HG02588 (cell line): Measurements from ENCODE around the gene GPR15LG.
"Not testable (repeated sequence)": the region's sequence is repeated elsewhere in the genome, so short reads cannot be mapped to it uniquely, and the experiment has no call there.

Experiments
- ATAC-seq: cut with Tn5 transposase; IDR thresholded peaks from one replicate; pipeline ENCODE4 v1.9.1; 2021; ENCODE audit warnings: mild to moderate bottlenecking, moderate library complexity; ENCODE audit not compliant: unreplicated experiment

GPR15LG gene

GRCh38 chr10:84173501-84173929 is at the start of gene GPR15LG:
Gene GPR15LG (plus strand): TSS chr10:84173801. CDS start chr10:84173852, 51 bp downstream.
- ATAC-seq = peak; percentile 38

DNA sequence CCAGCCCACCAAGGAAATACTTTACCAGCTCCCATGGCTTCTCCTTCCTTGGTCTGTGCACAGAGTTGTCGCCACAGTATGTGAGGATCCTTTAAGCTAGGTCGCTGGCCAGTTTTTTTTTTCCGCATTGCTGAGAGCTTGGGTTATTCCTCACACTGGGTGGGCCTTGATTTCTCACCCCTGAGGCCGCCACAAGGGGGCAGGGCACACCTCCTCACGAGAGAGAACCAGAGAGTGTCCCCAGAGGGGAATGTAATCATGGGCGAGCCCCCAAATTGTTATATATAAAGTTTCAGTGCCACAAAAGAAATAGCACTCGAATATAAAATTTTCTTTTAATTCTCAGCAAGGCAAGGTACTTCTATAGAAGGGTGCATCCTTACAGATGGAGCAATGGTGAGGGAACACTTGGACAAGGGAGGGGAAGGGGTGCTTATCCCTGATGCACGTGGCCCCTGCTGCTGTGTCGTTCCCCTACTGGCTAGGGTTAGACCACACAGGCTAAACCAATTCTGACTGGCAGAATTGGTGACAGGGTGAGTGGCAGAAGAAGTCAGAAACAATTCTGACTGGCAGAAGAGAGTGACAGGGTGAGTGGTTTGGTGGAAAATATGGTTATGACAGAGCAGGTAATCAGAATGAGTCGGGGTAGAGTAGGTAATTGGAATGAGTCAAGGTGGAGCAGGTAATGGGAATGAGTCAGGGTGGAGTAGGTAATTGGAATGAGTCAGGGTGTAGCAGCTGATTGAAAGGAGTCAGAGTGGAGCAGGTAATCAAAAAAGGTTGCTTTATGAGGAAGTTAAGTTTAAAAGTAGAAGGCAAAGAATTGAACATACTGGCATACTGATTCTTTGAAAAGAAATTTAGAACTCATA is 47.5 kb upstream of the GPR15LG start:
- ATAC-seq = not testable (repeated sequence)

- ATAC-seq = no peak
Observed at GRCh38 chr10:84126785-84127167, 46.8 kb upstream of the GPR15LG start.

DNA sequence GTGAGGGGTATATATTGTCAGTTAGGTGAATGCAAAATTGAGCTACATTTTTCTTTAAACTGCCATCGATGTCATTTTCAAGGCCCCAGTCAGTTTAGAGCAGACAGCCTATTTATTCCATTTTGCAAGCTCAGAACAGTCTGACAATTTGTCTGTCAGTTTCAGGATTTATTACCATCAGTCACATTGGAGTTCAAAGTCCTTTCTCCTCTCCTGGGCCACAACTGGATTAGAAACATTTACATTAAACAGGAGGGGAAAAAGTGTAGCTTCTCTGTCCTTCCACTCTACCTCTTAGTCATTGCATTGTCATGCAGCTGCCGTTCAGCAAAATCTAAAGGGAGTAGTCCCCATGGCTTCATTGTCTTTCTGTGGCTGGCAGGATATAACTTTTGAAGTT is 37.8 kb upstream of the GPR15LG start:
- no peak for ATAC-seq

DNA sequence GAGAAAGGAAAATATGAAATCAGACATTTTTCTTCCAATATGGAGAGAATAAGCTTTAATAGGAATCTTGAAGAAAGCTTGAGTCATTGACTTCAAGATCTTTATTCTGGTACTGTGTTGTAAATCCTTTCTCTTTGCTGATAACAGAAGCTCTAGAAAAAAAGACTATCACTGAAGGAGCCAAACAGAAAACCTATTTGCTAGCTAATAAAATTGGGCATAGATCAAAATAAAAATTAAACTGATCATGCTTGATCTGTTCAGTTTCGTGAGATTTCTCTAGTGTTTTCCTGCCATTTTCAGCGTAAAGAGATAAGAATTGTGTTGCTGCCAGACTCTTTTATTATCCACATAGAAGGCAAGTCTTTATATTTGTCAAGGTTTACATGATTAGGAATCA is 35.8 kb upstream of the GPR15LG start:
- ATAC-seq = no peak

- ATAC-seq = no peak
Observed at GRCh38 chr10:84138478-84139125, 35.0 kb upstream of the GPR15LG start.

DNA sequence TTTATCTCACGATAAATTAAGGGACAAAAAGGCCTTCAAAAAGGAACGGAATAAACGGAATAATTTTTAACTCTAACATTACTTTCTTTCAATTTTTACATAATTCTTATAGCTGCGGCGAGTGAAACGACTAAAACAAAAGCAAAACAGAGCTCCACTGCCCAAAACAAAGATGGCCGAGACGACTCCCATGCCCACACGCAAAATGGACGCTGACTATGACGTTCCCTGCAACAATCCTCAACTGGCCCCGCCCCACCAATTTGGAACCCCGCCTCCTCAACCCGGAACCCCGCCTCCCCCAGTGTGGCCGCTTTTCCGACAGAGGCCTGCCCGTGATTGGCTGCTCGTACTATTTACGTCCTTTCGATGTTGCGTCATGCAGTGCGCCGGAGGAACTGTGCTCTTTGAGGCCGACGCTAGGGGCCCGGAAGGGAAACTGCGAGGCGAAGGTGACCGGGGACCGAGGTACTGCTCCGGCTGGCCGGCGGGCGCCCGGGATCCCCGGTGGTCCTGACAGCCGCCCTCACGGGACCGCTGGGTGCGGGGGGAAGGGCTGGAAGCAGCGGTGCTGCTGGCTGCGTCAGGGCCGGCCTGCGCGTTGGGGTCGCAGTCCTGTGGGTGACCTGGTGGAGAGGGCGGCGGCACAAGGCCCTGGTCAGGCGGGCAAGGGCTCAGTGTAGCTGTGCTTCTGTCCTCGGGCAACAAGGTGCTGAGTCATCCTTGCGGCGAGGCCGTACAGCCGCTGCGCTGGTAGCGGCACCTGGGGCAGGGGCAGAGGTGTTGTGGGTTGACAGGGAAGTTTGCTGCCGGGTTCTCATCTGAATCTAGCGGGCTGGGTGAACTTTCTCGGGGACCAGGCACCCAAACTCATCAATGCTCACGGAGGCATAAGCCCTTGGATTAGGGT is 34.2 kb upstream of the GPR15LG start, which contains the start of gene GHITM:
Gene GHITM, plus strand, starts transcription at position 384 of the 910 bp plus-strand sequence. CDS start 1,992 bp downstream, outside the sequence.
- peak; percentile 98 for ATAC-seq

DNA sequence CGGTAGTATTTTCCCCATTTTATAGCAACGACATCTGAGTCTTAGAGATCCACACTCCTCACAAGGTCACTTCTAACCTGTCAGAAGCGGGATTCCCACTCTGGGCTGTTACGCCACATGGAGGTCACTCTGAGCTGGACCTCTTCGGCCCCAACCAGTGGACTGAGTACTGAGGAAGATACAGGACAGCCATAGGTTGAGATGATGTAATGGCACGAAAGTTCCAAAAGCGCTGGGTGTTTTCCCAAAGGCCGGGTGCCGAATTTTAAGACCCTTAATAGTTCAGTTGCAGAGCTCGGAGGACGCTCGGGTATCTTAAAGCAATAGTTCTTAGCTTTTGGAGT is 33.6 kb upstream of the GPR15LG start:
- peak; percentile 2 for ATAC-seq

DNA sequence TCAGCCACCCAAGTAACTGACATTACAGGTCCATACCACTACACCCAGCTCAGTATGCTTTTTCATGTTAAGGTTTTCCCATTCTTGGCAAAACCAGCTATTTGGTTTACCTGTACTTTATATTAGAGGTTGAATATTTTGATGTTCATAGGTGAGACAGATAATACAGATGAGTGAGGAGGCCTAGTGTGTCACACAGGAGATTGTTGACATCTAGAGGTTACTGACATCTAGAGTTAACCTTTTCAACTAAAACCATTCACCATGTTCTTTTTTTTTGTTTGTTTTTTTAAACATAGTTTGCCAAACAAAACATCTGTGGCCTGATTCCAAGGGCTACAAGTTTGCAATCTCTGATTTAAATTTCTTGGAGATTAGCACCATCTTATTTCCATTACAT is 26.3 kb upstream of the GPR15LG start:
- ATAC-seq = no peak

GRCh38 chr10:84148006-84148597 is 25.5 kb upstream of the GPR15LG start:
- peak; percentile 47 for ATAC-seq

GRCh38 chr10:84149854-84150253 is 23.7 kb upstream of the GPR15LG start:
- ATAC-seq = no peak

- ATAC-seq = no peak
Observed at GRCh38 chr10:84152769-84153168, 20.8 kb upstream of the GPR15LG start.

DNA sequence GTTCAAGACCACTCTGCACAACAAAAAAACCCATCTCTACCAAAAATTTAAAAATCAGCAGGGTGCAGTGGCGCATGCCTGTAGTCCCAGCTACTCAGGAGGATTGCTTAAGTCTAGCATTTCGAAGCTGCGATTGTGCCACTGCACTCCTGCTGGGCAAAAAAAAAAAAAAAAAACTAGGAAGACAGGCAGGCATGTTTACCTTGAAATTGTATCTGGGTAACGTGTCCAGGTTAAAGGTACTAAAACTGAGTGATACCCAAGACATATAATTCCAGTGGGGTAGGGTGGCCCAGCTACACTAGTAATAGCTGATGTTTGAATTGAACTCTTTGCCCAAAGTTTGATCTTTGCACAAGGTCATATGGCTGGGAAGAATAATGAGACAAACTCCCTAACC is 18.1 kb upstream of the GPR15LG start:
- no peak for ATAC-seq

DNA sequence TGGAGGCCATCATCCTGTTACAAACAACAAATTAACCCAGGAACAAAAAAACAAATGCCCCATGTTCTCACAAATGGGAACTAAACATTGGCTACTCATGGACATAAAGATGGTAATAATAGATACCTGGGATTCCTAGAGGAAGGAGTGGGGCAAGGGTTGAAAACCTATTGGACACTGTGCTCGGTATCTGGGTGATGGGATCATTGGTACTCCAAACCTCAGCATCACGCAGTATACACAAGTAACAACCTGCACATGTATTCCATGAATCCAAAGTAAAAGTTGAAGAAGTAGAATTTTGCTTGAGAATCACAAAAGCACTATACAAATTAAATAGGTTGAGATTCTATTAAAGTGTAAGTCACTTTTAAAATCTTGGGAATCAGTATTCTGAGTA is 17.6 kb upstream of the GPR15LG start:
- ATAC-seq = no peak

GRCh38 chr10:84156768-84157167 is 16.8 kb upstream of the GPR15LG start:
- peak; percentile 47 for ATAC-seq

GRCh38 chr10:84158061-84158460 is 15.5 kb upstream of the GPR15LG start:
- ATAC-seq = no peak

DNA sequence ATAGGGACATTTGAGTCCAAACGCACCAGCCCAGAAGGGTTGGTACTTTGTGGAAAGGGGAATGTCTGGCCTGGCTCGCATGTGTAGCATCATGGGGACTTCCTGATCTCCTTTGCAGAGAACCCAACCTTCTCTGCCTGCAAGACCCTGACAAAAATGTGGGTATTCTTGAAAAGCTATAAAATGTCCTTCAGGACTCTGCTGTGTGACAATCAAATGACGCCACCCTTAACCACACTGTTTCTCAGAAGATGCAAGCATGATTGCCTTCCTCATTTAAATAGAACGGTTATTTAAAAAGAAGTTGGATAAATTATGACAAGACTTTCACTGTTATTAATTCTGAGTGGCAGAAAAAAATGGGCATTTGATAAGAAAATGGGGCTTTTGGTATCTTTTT is 15.1 kb upstream of the GPR15LG start:
- ATAC-seq = no peak

GRCh38 chr10:84159076-84159685 is 14.4 kb upstream of the GPR15LG start:
- ATAC-seq = no peak

GRCh38 chr10:84160663-84161362 is 12.8 kb upstream of the GPR15LG start:
- no peak for ATAC-seq

- no peak for ATAC-seq
Observed at GRCh38 chr10:84163996-84164395, 9.6 kb upstream of the GPR15LG start.
